ENCODE data around the gene DGKB. TPM values are rescaled to one million over a fixed set of nuclear protein-coding genes. Genes with fewer than 3 reads are reported as not detected.

The DGKB gene
- polyA plus RNA-seq, 1 donor (not counting 4 experiments of a cell fraction or from before 2014, with no cell fraction given) = 0.01 TPM

GRCh38 chr7:14289957-14290356 is 612.6 kb downstream of the DGKB start:
- Histone ChIP-seq H3K4me3 (ENCODE audit: control insufficient read depth in 2 of 3, extremely low read depth in 1 of 3, insufficient read depth in 2 of 3, low read depth in 1 of 3, low read length in 3 of 3) (no peak overlapping the region), H3K79me2 (ENCODE audit: control insufficient read depth, insufficient read depth, low read length) (no peaks in the 10 kb centered on the region), H3K9me3 (ENCODE audit: control insufficient read depth, low read depth, low read length) (no peaks in the 10 kb centered on the region), H3K27me3 (ENCODE audit: control insufficient read depth, extremely low read depth, insufficient read depth, low read length) (no peaks in the 10 kb centered on the region), H3K9ac (ENCODE audit: control insufficient read depth, extremely low read depth, insufficient read depth, low read length) (no peak overlapping the region), H3K9me1 (ENCODE audit: control insufficient read depth, extremely low read depth, insufficient read depth, low read length) (no peaks in the 10 kb centered on the region), H3K4me1 (ENCODE audit: control insufficient read depth, extremely low read depth, insufficient read depth, low read length) (no peaks in the 10 kb centered on the region), H3K36me3 (ENCODE audit: control insufficient read depth in 2 of 2, extremely low read depth in 1 of 2, insufficient read depth in 2 of 2, low read length in 2 of 2) (no peaks in the 10 kb centered on the region), H2AFZ (ENCODE audit: control insufficient read depth, low read length) (no peak overlapping the region), H3K27ac (ENCODE audit: control insufficient read depth, insufficient read depth, low read length) (no peak overlapping the region), H3K4me2 (ENCODE audit: control insufficient read depth, extremely low read depth, insufficient read depth, low read depth, low read length) (no peak overlapping the region), H4K20me1 (ENCODE audit: control insufficient read depth, extremely low read depth, insufficient read depth, low read length) (no peaks in the 10 kb centered on the region)
- DNase-seq (ENCODE audit: low read depth, low spot score) = no peak
- no peak for FAIRE-seq
- dilution Hi-C loops (cut with MboI; ENCODE audit: extremely low pct_ligation_motif_present, low sequenced_read_pairs) = no loop called here
- TF ChIP-seq EZH2 (IDR thresholded peaks at IDR 0.05; ENCODE audit: low read length) (no peak), CTCF (optimal IDR thresholded peaks at IDR 0.05 in 1 of 3, IDR thresholded peaks at IDR 0.05 in 1 of 3, conservative IDR thresholded peaks at IDR 0.05 in 1 of 3; ENCODE audit: extremely low read depth in 1 of 3, insufficient read depth in 2 of 3, low read length in 3 of 3) (no peak)

GRCh38 chr7:14288701-14289100 is 613.9 kb downstream of the DGKB start:
- no peaks in the 10 kb centered on the region for H3K9me3 ChIP-seq (ENCODE audit: control insufficient read depth, low read depth, low read length)
- dilution Hi-C loops (cut with MboI; ENCODE audit: extremely low pct_ligation_motif_present, low sequenced_read_pairs) = no loop called here
- no peaks in the 10 kb centered on the region for H3K27me3 ChIP-seq (ENCODE audit: control insufficient read depth, extremely low read depth, insufficient read depth, low read length)
- no peaks in the 10 kb centered on the region for H3K36me3 ChIP-seq (ENCODE audit: control insufficient read depth in 2 of 2, extremely low read depth in 1 of 2, insufficient read depth in 2 of 2, low read length in 2 of 2)
- no peak overlapping the region for H3K4me2 ChIP-seq (ENCODE audit: control insufficient read depth, extremely low read depth, insufficient read depth, low read depth, low read length)
- no peak overlapping the region for H3K4me3 ChIP-seq (ENCODE audit: control insufficient read depth in 2 of 3, extremely low read depth in 1 of 3, insufficient read depth in 2 of 3, low read depth in 1 of 3, low read length in 3 of 3)
- no peak overlapping the region for H3K27ac ChIP-seq (ENCODE audit: control insufficient read depth, insufficient read depth, low read length)
- DNase-seq (ENCODE audit: low read depth, low spot score) (no peak), FAIRE-seq (no peak)
- no peak overlapping the region for H3K9ac ChIP-seq (ENCODE audit: control insufficient read depth, extremely low read depth, insufficient read depth, low read length)
- no peaks in the 10 kb centered on the region for H3K9me1 ChIP-seq (ENCODE audit: control insufficient read depth, extremely low read depth, insufficient read depth, low read length)
- H3K4me1 ChIP-seq (ENCODE audit: control insufficient read depth, extremely low read depth, insufficient read depth, low read length) = no peaks in the 10 kb centered on the region
- no peaks in the 10 kb centered on the region for H4K20me1 ChIP-seq (ENCODE audit: control insufficient read depth, extremely low read depth, insufficient read depth, low read length)
- H2AFZ ChIP-seq (ENCODE audit: control insufficient read depth, low read length) = no peak overlapping the region
- TF ChIP-seq EZH2 (IDR thresholded peaks at IDR 0.05; ENCODE audit: low read length) (no peak), CTCF (optimal IDR thresholded peaks at IDR 0.05 in 1 of 3, IDR thresholded peaks at IDR 0.05 in 1 of 3, conservative IDR thresholded peaks at IDR 0.05 in 1 of 3; ENCODE audit: extremely low read depth in 1 of 3, insufficient read depth in 2 of 3, low read length in 3 of 3) (no peak)
- no peaks in the 10 kb centered on the region for H3K79me2 ChIP-seq (ENCODE audit: control insufficient read depth, insufficient read depth, low read length)

All from keratinocyte (primary cell).